Naive thymus-derived CD4-positive, alpha-beta T cell (primary cell): Measurements from ENCODE around the gene BLVRB. TPM values are rescaled to one million over a fixed set of nuclear protein-coding genes. Genes with fewer than 3 reads are reported as not detected.
A peak's percentile ranks its signal among the peaks of the same experiment; 100 is the strongest.
"Not testable (repeated sequence)": the region's sequence is repeated elsewhere in the genome, so short reads cannot be mapped to it uniquely, and the experiment has no call there.

Experiments used
- ATAC-seq: fragments of 150-1000 bp; cut with Tn5 transposase; 2 replicates; pipeline ENCODE4 v1.10.0; 2021; ENCODE audit warnings: mild to moderate bottlenecking, moderate library complexity
- CTCF ChIA-PET: fragments of 350-600 bp; sonication (Branson Sonifier 250); formaldehyde crosslinking; loops from one replicate; lab custom pipeline; 2021; ENCODE audit warnings: antibody characterized with exemption; lab: Charles Lee
- POLR2A ChIA-PET: fragments of 350-600 bp; sonication (Branson Sonifier 250); formaldehyde crosslinking; loops from one replicate; lab custom pipeline; 2021; ENCODE audit warnings: antibody characterized with exemption, inconsistent platforms; lab: Charles Lee
- DNase-seq, 9 donors: peaks; one replicate each; pipeline versions ENCODE4 v3.0.0 to v3.0.0-alpha.2; 2020 to 2022; ENCODE audit warnings: mixed read lengths in 1 of 9
- H3K27ac ChIP-seq: one replicate; pipeline ENCODE4 v1.7.0; 2013; ENCODE audit warnings: mild to moderate bottlenecking, low read depth, low read length, moderate library complexity
- H3K27me3 ChIP-seq, 2 donors: one replicate each; pipeline ENCODE4 v1.7.0; 2013; ENCODE audit warnings: low read length in 2 of 2, mild to moderate bottlenecking in 2 of 2, moderate library complexity in 2 of 2; ENCODE audit not compliant: control insufficient read depth in 2 of 2, insufficient read depth in 2 of 2
- H3K36me3 ChIP-seq, 3 experiments: 1 replicate in 2 of 3; 2 replicates in 1 of 3; pipeline ENCODE4 v1.7.0; 2013; ENCODE audit warnings: low read length in 3 of 3, mild to moderate bottlenecking in 3 of 3, moderate library complexity in 1 of 3; ENCODE audit not compliant: insufficient read depth in 3 of 3, control insufficient read depth in 2 of 3
- H3K4me1 ChIP-seq, 2 donors: one replicate each; pipeline ENCODE4 v1.7.0; 2013; ENCODE audit warnings: low read length in 2 of 2, mild to moderate bottlenecking in 2 of 2, moderate library complexity in 1 of 2; ENCODE audit not compliant: control insufficient read depth in 2 of 2, insufficient read depth in 2 of 2
- H3K4me3 ChIP-seq: 2 replicates; pipeline ENCODE4 v1.7.0; 2013; ENCODE audit warnings: mild to moderate bottlenecking, low read length
- H3K9me3 ChIP-seq, 3 experiments: 1 replicate in 2 of 3; 2 replicates in 1 of 3; pipeline ENCODE4 v1.7.0; 2013; ENCODE audit warnings: low read length in 3 of 3; ENCODE audit not compliant: control insufficient read depth in 2 of 3
- H3K27ac Mint-ChIP-seq, 9 donors: one replicate each; pipeline ENCODE4 v1.8.0; 2020 to 2022; ENCODE audit warnings: mixed read lengths in 9 of 9, mild to moderate bottlenecking in 8 of 9, moderate library complexity in 5 of 9, inconsistent platforms in 2 of 9
- H3K27me3 Mint-ChIP-seq, 5 donors: one replicate each; pipeline ENCODE4 v1.8.0; 2021 to 2022; ENCODE audit warnings: mixed read lengths in 5 of 5, mild to moderate bottlenecking in 1 of 5
- H3K36me3 Mint-ChIP-seq, 5 donors: one replicate each; pipeline ENCODE4 v1.8.0; 2020 to 2022; ENCODE audit warnings: mixed read lengths in 5 of 5, mild to moderate bottlenecking in 3 of 5, inconsistent platforms in 1 of 5
- H3K4me1 Mint-ChIP-seq, 7 donors: one replicate each; pipeline ENCODE4 v1.8.0; 2020 to 2022; ENCODE audit warnings: mixed read lengths in 7 of 7, mild to moderate bottlenecking in 3 of 7, inconsistent platforms in 1 of 7
- H3K4me3 Mint-ChIP-seq, 10 donors: one replicate each; pipeline ENCODE4 v1.8.0; 2020 to 2022; ENCODE audit warnings: mild to moderate bottlenecking in 10 of 10, mixed read lengths in 10 of 10, moderate library complexity in 6 of 10, inconsistent platforms in 2 of 10
- H3K9me3 Mint-ChIP-seq, 11 donors: one replicate each; pipeline ENCODE4 v1.8.0; 2020 to 2022; ENCODE audit warnings: mixed read lengths in 11 of 11, mild to moderate bottlenecking in 4 of 11, inconsistent platforms in 1 of 11, moderate library complexity in 1 of 11
- intact Hi-C, 2 donors: fragments of 100-400 bp; cut with micrococcal nuclease; formaldehyde crosslinking; loops; one replicate each; pipeline ENCODE4 v1.15.1; 2023
- polyA plus RNA-seq, 2 donors: library from polyadenylated mRNA; unstranded; fragments of 300-500 nt; fragmentation: Illumina TruSeq; gene quantifications; one replicate each; pipeline ENCODE4 v1.2.3, GENCODE V29; 2021
- total RNA-seq, 6 experiments: library from RNA in 5 of 6; stranded (reverse) in 5 of 6; gene quantifications; 1 replicate in 5 of 6; 2 replicates in 1 of 6; pipeline ENCODE4 v1.2.3 and lab custom pipeline; 2021 to 2026

The BLVRB gene
- total and polyA plus RNA-seq, 7 experiments from 2014 or later: 11.0 to 42.2 (median 14.3) TPM

DNA sequence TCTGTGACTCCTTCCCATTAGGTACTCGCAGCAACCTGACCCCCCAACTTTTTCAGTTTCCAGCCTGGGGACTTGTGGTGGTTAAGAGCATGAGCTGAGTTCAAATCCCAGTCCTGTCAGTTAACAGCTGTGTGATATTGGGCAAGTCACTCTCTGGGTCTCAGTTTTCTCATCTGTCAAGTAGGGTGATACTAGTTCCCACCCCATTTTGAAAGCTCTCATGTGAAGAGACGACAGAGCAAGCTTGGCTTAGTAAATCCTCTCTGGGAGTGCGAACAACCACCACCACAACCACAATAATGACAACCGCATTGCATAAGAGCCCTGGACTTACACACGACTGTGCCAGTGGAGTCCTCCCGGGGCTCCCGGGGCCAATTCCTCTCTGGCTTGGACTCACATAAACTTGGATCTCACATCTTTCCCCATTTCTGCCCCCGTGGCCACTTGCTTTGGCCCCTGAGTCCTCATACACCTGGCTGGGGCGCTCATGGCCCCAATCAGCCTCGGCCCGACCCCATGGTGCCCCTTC is 454 bp downstream of the BLVRB start:
- ATAC-seq (no peak), DNase-seq (peak in 4 of 9 donors; percentile 31 to 40 (median 36))
- H3K36me3 Mint-ChIP-seq: peaks cover 0 to 6% (median 0%) of the 10 kb centered on the region in 5 donors
- Histone ChIP-seq H3K4me3 (peak overlapping the region; percentile 44), H3K9me3 (no peaks in the 10 kb centered on the region), H3K27ac (peak overlapping the region; percentile 66), H3K27me3 (peaks cover 3 to 4% of the 10 kb centered on the region in 2 donors), H3K36me3 (no peaks in the 10 kb centered on the region), H3K4me1 (peaks cover 0 to 7% of the 10 kb centered on the region in 2 donors)
- intact Hi-C loops: loop anchor here (1.0 to 10.0 kb wide), 16 partner anchors 21 to 1817 kb away; partner anchors contain the start of genes COQ8B (in 2 of the 2), ITPKC (in 2 of the 2), SERTAD3 (in 2 of the 2) and ACTMAP (in 1 of the 2)
- CTCF ChIA-PET: interaction anchor here (1.0 to 5.7 kb wide), 10 partner anchors 10 to 170 kb away, joined by 3 to 33 read pairs (median 5); partner anchors contain the start of gene SERTAD1
- peak overlapping the region; percentile 70 to 94 (median 87) for H3K27ac Mint-ChIP-seq
- peak overlapping the region; percentile 83 to 95 (median 86) for H3K4me3 Mint-ChIP-seq
- H3K9me3 Mint-ChIP-seq: peaks cover 0 to 2% (median 0%) of the 10 kb centered on the region in 11 donors
- peaks cover 6 to 28% (median 7%) of the 10 kb centered on the region in 5 donors for H3K27me3 Mint-ChIP-seq
- POLR2A ChIA-PET: interaction anchor here (0.5 to 4.5 kb wide), 13 partner anchors 9 to 148 kb away, joined by 3 to 47 read pairs (median 4); partner anchors contain the start of genes C19orf47, PLD3, SERTAD1 and SERTAD3
- H3K4me1 Mint-ChIP-seq: peaks cover 18 to 27% (median 25%) of the 10 kb centered on the region in 7 donors

DNA sequence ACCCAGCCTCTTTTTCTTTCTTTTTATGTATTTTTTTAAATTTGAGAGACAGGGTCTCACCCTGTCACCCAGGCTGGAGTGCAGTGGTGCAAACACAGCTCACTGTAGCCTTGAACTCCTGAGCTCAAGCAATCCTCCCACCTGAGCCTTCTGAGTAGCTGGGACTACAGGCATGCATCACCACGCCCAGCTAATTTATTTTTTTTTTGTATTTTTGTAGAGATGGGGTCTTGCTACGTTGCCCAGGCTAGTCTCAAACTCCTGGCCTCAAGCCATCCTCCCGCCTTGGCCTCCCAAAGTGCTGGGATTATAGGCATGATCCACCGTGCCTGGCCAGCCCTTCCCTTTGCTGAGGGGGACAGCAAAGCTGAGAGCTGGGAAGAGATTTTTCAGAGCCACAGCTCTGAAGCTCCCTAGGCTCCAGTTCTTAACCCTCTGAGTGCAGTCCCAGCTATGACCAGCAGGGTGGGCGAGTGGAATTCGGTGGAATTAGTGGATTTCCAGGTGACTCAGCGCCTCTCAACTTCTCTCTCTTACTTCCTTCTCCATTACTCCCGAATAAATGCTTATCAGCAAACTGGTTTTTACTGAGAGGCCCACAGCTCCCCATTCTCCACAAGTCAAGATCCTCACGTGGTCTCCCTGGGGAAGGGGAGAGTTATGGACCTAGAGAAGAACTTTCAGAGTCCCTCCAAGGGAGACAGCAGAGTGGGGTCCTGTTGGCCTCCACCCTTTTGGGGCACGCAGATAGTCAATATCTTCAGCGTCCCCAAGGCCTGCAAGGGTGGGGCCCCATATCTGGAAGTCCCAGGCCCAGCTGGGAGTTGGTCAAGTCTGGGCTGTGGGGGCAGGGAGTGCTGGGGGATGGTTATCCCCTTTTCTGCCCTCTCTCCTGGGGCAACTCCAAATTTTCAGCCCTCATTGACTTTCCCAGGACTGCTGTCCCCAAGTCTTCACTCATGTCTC is 1.2 kb downstream of the BLVRB start:
- H3K4me1 Mint-ChIP-seq: peaks cover 18 to 27% (median 25%) of the 10 kb centered on the region in 7 donors
- H3K36me3 ChIP-seq: no peaks in the 10 kb centered on the region
- no peaks in the 10 kb centered on the region for H3K9me3 ChIP-seq
- ATAC-seq (no peak), DNase-seq (peak; percentile 43 to 76 (median 57))
- H3K4me1 ChIP-seq: peaks cover 0 to 7% of the 10 kb centered on the region in 2 donors
- peaks cover 0 to 6% (median 0%) of the 10 kb centered on the region in 5 donors for H3K36me3 Mint-ChIP-seq
- POLR2A ChIA-PET: interaction anchor here (0.6 to 4.5 kb wide), 9 partner anchors 11 to 171 kb away, joined by 3 to 47 read pairs (median 4); partner anchors contain the start of genes SERTAD1 and SERTAD3
- peak overlapping the region in 5 of 9 donors; percentile 28 to 94 (median 84) for H3K27ac Mint-ChIP-seq
- peak overlapping the region; percentile 66 for H3K27ac ChIP-seq
- peaks cover 0 to 2% (median 0%) of the 10 kb centered on the region in 11 donors for H3K9me3 Mint-ChIP-seq
- peaks cover 6 to 28% (median 7%) of the 10 kb centered on the region in 5 donors for H3K27me3 Mint-ChIP-seq
- peak overlapping the region in 9 of 10 donors; percentile 83 to 95 (median 87) for H3K4me3 Mint-ChIP-seq
- intact Hi-C loops: loop anchor here (1.0 to 10.0 kb wide), 17 partner anchors 20 to 1818 kb away; partner anchors contain the start of genes COQ8B (in 2 of the 2), ITPKC (in 2 of the 2), SERTAD3 (in 2 of the 2) and ACTMAP (in 1 of the 2)
- peaks cover 3 to 4% of the 10 kb centered on the region in 2 donors for H3K27me3 ChIP-seq
- peak overlapping the region; percentile 44 for H3K4me3 ChIP-seq
- CTCF ChIA-PET: interaction anchor here (0.5 to 5.7 kb wide), 18 partner anchors 11 to 1095 kb away, joined by 3 to 33 read pairs (median 4); no protein-coding TSS in a partner anchor

DNA sequence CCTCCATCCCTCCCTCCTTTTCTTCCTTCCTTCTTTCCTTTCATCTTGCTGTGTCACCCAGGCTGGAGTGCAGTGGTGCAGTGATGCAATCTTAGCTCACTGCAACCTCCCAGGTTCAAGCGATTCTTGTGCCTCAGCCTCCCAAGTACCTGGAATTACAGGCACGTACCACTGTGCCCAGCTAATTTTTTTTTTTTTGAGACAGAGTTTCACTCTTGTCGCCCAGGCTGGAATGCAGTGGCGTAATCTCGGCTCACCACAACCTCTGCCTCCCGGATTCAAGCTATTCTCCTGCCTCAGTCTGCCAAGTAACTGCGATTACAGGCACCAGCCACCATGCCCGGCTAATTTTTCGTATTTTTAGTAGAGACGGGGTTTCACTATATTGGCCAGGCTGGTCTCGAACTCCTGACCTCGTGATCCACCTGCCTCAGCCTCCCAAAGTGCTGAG is 1.9 kb downstream of the BLVRB start:
- not testable (repeated sequence) for H3K36me3 Mint-ChIP-seq, H3K27me3 ChIP-seq, H3K36me3 ChIP-seq, H3K4me3 ChIP-seq, DNase-seq, H3K4me1 ChIP-seq, H3K9me3 Mint-ChIP-seq, H3K27ac ChIP-seq, H3K4me3 Mint-ChIP-seq, ATAC-seq, H3K9me3 ChIP-seq, H3K27ac Mint-ChIP-seq
- ChIA-PET POLR2A (interaction anchor here (0.6 to 4.5 kb wide), 4 partner anchors 20 to 171 kb away, joined by 3 to 47 read pairs (median 14); partner anchors contain the start of gene SERTAD3), CTCF (interaction anchor here (0.6 to 5.7 kb wide), 17 partner anchors 10 to 1094 kb away, joined by 3 to 33 read pairs (median 4); no protein-coding TSS in a partner anchor)
- Mint-ChIP-seq H3K4me1 (peaks cover 18 to 27% (median 25%) of the 10 kb centered on the region in 7 donors), H3K27me3 (peaks cover 6 to 22% (median 7%) of the 10 kb centered on the region in 5 donors)
- intact Hi-C loops: loop anchor here (1.0 to 10.0 kb wide), 3 partner anchors 59 to 251 kb away; partner anchors contain the start of genes COQ8B (in 1 of the 2) and ITPKC (in 1 of the 2)

DNA sequence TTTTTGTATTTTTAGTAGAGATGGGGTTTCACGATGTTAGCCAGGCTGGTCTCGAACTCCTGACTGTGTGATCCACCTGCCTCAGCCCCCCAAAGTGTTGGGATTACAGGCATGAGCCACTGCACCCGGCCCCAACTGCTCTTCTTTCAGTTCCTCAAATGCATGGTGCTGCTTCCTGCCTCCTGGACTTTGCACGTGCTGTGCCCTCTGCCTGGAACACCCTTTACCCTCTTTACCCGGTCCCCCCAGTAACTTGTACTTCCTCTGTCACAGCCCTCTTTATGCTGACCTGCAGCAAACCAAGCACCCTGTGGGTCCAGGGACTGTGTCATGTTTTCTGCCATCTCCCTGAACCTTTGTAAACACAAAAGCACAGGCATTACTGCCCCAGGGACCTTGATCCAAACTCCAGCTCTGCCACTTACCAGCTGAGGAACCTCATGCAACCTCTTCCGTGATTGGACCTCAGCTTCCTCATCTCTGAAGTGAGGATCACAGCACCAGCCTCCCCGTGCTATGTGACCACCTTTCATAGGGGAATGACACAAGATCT is 3.8 kb downstream of the BLVRB start:
- peaks cover 0 to 6% (median 0%) of the 10 kb centered on the region in 5 donors for H3K36me3 Mint-ChIP-seq
- no peaks in the 10 kb centered on the region for H3K9me3 ChIP-seq
- H3K4me3 ChIP-seq: no peak overlapping the region
- DNase-seq (no peak), ATAC-seq (no peak)
- no peak overlapping the region for H3K27ac Mint-ChIP-seq
- intact Hi-C loops: loop anchor here in 1 of 2 donors (10.0 kb wide), 1 partner anchor 253 kb away; the partner anchor contains the start of genes COQ8B and ITPKC
- H3K4me1 Mint-ChIP-seq: peaks cover 17 to 26% (median 24%) of the 10 kb centered on the region in 7 donors
- H3K9me3 Mint-ChIP-seq: peaks cover 0 to 2% (median 0%) of the 10 kb centered on the region in 11 donors
- no peaks in the 10 kb centered on the region for H3K27me3 ChIP-seq
- H3K27ac ChIP-seq: no peak overlapping the region
- H3K27me3 Mint-ChIP-seq: peaks cover 6 to 10% (median 7%) of the 10 kb centered on the region in 5 donors
- H3K4me3 Mint-ChIP-seq: peak overlapping the region in 1 of 10 donors; percentile 34
- peaks cover 0 to 7% of the 10 kb centered on the region in 2 donors for H3K4me1 ChIP-seq
- H3K36me3 ChIP-seq: no peaks in the 10 kb centered on the region
- ChIA-PET POLR2A (no interaction called here), CTCF (interaction anchor here (0.6 to 5.7 kb wide), 2 partner anchors 41 to 144 kb away, joined by 5 to 33 read pairs; no protein-coding TSS in a partner anchor)

DNA sequence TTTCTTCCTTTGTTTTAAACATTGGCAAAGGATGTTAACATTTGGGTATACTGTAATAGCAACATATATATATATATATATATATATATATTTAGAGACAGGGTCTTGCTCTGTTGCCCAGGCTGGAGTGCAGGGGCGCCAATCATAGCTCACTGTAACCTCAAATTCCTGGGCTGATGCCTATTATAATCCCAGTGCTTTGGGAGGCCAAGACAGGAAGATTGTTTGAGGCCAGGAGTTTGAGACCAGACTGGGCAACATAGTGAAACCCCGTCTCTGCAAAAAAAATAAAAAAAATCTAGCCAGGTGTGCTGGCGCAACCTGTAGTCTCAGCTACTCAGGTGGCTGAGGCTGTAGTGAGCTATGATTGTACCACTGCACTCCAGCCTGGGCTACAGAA is 5.4 kb downstream of the BLVRB start:
- Mint-ChIP-seq H3K4me3 (no peak overlapping the region), H3K36me3 (peaks cover 0 to 3% (median 0%) of the 10 kb centered on the region in 5 donors), H3K4me1 (peaks cover 5 to 14% (median 9%) of the 10 kb centered on the region in 7 donors), H3K9me3 (peaks cover 0 to 2% (median 0%) of the 10 kb centered on the region in 11 donors), H3K27ac (no peak overlapping the region), H3K27me3 (no peaks in the 10 kb centered on the region)
- DNase-seq: no peak
- POLR2A ChIA-PET: interaction anchor here (0.8 kb wide), 1 partner anchor 814 kb away, joined by 3 read pairs; no protein-coding TSS in a partner anchor
- Histone ChIP-seq H3K9me3 (no peaks in the 10 kb centered on the region), H3K36me3 (no peaks in the 10 kb centered on the region), H3K27ac (no peak overlapping the region), H3K4me1 (no peaks in the 10 kb centered on the region), H3K27me3 (no peaks in the 10 kb centered on the region), H3K4me3 (no peak overlapping the region)
- ATAC-seq: no peak
- intact Hi-C loops: loop anchor here in 1 of 2 donors (10.0 kb wide), 1 partner anchor 255 kb away; the partner anchor contains the start of genes COQ8B and ITPKC
- CTCF ChIA-PET: no interaction called here
